Measurements from ENCODE around the gene MXRA5.

- TF ChIP-seq POLR2A (IDR thresholded peaks at IDR 0.05) (no peak), CTCF (IDR thresholded peaks at IDR 0.05) (no peak)
Observed at GRCh38 chrX:3280706-3281105, 65.7 kb downstream of the MXRA5 start.
